HL-60/S4 treated with phorbol 12-myristate 13-acetate at 8.2 ng/mL for 4 days and 3 days (cell line): Measurements from ENCODE around the gene TXNRD1.
"Not testable (repeated sequence)": the region's sequence is repeated elsewhere in the genome, so short reads cannot be mapped to it uniquely, and the experiment has no call there.

ENCODE experiments used
- in situ Hi-C: fragments of 300-500 bp; cut with MboI; formaldehyde crosslinking; loops from 2 replicates; pipeline ENCODE4 v1.15.0; 2022; ENCODE audit warnings: low sequenced_read_pairs

The TXNRD1 gene

DNA sequence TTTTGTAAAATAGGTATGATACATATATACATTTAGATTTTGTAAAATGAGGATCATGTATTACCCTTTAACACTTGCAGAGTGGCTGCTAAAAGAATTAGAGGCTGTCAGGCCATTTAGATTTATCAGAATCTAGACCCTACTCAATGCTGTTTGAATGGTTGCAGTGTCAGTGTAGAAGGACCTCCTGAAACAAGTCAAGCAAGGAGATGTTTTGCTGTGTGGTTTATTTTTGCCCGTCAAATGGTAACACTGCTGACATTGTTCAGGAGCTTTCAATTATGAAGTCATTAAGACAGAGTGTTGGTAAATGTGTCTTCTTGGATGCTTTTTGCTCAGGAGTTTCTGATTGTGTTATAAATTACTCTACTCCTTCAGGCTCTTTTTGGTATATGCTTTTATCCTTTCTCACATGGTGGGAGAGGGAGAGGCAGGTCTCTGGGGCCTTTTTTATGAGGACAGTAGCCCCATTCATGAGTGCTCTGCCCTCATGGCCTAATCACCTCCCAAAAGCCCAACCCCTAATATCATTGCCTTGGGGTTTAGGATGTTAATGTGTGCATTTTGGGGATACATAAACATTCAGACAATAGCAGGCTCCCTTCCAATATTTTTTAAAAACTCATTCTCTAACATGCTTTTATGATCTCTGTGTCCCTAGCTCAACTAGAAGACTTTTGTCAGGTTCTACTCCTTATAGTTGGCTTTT is 104.5 kb downstream of the TXNRD1 start:
- in situ Hi-C loops, result no loop called here

DNA sequence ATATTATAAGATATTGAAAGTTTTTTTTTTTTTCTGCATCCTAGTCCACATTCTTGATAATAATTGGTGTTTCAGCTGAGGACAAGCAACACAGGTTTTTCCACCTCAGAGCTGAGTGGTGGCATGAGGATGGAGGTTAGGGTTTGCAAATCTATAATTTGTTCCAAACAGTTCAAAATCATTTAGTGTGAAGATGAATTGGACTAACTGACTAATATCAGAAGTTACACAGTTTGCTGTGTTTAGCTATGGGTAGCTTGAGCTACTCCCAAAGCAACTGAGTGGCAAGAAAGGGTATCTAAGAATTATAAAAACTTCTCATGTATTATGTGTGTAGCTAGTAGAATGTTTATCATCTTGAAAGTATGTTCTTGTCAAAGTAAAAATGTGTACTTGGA is 105.0 kb downstream of the TXNRD1 start:
- in situ Hi-C loops, result no loop called here

DNA sequence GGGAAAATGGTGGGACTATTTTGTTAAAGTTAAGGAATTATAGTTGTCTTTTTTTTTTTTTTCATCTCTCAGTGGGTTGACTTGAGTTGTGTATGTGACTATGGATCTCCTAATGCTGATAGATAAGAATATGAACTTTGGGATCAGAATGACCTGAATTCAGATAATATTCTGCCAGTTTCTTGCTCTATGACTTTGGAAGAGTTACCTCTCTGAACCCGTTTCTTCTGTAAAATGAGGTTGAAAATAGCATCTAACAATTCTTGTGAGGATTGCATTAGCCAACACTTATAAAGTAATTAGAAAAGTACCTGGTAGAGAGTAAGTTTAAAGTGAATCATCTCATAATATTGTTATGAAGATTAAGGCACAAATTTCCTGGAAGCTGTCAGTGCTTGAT is 106.4 kb downstream of the TXNRD1 start:
- in situ Hi-C loops, result no loop called here

DNA sequence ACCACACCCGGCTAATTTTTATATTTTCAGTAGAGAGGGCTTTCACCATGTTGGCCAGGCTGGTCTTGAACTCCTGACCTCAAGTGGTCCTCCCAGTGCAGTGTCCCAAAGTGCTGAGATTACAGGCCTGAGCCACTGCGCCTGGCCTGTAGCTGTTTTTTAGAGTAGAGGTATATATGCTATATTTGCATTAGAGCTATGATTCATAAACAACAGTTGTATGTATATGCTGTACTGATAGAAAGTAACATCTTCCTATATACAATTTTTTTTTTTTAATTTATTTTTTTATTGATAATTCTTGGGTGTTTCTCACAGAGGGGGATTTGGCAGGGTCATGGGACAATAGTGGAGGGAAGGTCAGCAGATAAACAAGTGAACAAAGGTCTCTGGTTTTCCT is 107.0 kb downstream of the TXNRD1 start:
- in situ Hi-C loops, result not testable (repeated sequence)

DNA sequence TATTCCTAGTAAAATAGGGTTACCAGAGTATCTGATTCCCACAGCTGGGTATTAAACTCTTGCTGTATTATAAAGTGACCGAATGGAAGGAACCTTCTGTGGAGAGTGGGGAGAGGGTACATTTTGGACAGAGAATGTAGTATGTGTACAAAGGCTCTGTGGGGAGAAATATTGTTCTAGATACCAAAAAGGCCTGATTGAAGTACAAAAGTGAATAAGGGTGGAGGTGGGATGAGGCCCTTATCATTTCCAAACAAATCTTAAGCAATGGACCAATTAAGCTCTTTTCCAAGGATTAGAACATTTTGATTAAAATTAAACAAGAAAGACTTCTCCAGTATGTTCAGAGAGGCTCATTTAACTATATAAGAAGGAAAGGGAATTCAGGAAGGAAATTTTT is 108.3 kb downstream of the TXNRD1 start:
- in situ Hi-C loops, result no loop called here

- in situ Hi-C loops, result not testable (repeated sequence)
Observed at GRCh38 chr12:104328278-104328677, 112.7 kb downstream of the TXNRD1 start.

DNA sequence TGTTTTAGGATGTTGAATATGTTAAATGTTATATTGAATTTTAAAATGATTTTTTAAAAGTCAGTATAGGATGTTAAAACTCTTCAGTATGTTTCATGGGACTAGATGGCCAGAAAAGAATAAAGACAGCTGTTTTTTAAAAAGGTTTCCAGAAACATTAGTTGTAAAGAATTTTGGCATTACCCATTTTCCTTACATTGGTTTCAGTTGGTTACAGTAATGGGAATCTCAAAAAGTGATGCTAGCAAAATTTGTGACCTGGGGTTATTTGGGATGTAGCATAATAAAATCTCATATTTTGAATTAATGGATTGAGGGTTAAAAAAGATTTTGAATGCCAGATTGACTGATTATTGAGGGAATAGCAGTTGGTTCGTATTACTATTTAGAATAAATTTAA is 113.2 kb downstream of the TXNRD1 start:
- in situ Hi-C loops, result no loop called here

- in situ Hi-C loops, result no loop called here
Observed at GRCh38 chr12:104329707-104330532, 114.3 kb downstream of the TXNRD1 start.

- in situ Hi-C loops, result no loop called here
Observed at GRCh38 chr12:104331376-104331775, 115.8 kb downstream of the TXNRD1 start.

DNA sequence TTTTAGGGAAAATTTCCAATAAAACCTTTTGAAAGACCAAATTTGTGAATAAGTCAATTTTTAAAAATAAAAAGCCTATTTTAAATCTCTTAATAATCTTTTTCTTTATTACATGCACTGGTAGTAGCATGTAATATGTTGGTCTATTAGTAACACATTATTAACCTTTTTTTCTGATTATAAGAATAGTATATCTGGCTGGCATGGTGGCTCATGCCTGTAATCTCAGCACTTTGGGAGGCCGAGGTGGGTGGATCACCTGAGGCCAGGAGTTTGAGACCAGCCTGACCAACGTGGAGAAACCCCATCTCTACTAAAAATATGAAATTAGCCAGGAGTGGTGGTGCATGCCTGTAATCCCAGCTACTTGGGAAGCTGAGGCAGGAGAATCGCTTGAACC is 116.7 kb downstream of the TXNRD1 start:
- in situ Hi-C loops, result not testable (repeated sequence)

- in situ Hi-C loops, result no loop called here
Observed at GRCh38 chr12:104333692-104334255, 118.2 kb downstream of the TXNRD1 start.

- in situ Hi-C loops, result no loop called here
Observed at GRCh38 chr12:104334581-104334980, 119.0 kb downstream of the TXNRD1 start.

GRCh38 chr12:104336115-104336514 is 120.5 kb downstream of the TXNRD1 start:
- in situ Hi-C loops, result no loop called here

GRCh38 chr12:104337030-104337558 is 121.5 kb downstream of the TXNRD1 start:
- in situ Hi-C loops, result no loop called here

DNA sequence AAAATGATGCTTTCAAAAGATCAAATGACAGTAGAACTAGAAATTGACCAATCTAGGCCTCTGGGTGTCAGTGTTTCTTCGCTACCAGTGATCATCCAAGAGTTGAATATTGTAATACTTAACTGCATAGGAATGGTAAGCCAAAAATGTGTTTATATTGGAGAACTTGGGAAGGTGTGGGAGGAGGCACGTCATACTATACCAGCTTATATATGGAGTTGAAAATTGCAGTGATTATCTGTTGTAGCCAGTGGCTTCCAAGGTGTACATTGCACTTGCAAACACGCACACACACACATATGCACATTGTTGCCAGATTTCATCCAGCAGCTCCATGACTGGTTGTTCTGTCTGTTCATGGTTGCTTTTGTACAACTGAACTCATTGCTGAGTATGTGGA is 124.1 kb downstream of the TXNRD1 start:
- in situ Hi-C loops, result no loop called here

DNA sequence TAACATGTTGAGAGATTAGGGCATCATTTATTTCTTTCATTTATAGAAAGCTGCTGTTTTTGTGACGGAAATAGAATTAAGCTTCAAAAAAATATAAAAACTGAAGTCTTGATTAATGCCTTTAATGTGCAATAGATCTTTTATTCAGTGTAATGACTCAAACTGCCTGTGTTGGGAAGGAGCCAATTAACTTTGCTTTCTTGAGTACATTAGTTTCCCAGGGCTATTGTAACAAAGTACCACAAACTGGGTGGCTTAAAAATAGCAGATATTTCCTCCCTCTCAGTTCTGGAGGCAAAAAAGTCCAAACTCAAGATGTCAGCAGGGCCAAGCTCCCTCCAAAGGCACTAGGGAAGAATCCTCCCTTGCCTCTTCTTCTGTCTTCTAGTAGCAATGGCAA is 124.6 kb downstream of the TXNRD1 start:
- in situ Hi-C loops, result no loop called here

DNA sequence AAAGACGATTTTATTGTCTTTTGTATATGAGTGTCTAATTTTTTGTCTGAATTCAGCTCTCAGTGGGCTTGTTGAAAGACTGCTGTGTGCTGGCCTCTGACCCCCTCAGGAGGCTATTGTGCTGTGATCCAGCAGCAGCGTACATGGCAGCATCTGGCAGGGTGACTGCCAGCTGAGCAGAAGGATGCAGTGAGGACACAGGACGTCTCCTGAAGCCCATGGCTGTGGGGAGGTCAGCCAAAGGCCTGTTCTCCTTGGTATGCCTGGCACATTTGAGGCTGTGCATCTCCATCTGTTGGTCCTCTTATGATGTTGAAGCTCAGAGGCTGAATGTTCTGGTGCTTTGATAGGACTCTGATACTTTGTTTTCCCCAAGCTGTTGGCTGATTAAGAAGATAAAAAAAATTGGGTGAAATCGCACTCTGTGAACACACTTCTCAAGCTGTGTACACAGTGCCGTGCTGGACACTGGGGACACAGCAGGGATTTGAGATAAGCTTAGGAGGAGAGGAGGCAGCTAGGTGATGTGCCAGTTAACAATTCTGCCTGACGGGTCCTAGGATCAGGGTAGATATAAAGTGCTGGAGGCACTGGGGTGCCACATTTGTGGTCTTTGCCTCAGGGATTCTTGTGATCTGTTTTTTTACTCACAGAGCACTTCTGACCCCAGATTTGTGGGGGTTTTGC is 125.5 kb downstream of the TXNRD1 start:
- in situ Hi-C loops, result no loop called here

- in situ Hi-C loops, result no loop called here
Observed at GRCh38 chr12:104342147-104342546, 126.6 kb downstream of the TXNRD1 start.

DNA sequence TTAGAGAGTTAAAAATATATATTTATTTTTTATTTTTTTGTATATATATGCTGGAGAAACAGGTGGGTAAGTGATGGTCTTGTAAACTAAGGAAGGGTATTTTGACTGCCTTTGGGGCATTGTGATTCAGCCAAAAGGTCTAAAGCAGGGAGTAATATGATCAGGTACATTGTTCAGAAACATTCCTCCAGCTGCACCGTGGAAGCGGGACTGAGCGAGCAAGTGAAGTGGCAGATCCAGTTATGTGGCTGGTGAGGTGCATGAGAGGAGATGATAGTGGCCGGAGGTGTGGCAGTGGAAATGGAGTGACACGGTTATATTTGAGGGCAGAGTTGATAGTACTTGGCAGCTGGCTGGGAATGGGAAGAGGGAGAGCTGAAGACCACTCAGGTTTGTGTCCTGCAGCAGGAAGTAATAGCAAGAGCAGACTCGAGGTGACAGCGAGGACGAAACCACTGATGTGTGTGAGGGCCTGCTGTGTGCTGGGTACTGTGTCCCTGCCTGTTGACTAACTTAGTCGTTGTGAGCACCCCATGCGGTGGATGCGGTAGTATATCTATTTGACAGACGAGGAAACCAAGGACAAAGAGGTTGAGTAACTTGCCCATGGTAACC is 127.2 kb downstream of the TXNRD1 start:
- in situ Hi-C loops, result no loop called here

DNA sequence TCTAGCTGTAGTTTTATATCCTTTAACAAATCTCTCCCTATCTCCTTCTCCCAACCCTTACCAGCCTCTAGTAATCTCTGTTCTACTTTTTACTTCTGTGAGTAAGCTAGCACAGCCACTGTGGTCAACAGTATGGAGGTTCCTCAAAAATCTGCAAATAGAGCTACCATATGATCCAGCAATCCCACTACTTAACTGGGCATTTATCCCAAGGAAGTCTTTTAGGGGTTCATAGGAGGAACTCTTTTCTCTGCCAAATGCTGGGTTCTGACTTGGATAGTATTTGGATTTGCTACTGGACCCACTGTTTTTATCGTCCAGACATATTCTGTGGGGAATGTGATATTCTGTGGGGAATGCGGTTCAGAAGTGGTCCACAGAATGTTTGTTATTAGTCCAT is 129.1 kb downstream of the TXNRD1 start:
- in situ Hi-C loops, result no loop called here
